GM18519 (cell line): ENCODE data around the gene TSR1.

ENCODE experiments used
- ATAC-seq: cut with Tn5 transposase; IDR thresholded peaks from one replicate; pipeline ENCODE4 v1.9.1; 2021; ENCODE audit warnings: mild to moderate bottlenecking, moderate library complexity; ENCODE audit not compliant: unreplicated experiment, low FRiP score

The TSR1 gene

DNA sequence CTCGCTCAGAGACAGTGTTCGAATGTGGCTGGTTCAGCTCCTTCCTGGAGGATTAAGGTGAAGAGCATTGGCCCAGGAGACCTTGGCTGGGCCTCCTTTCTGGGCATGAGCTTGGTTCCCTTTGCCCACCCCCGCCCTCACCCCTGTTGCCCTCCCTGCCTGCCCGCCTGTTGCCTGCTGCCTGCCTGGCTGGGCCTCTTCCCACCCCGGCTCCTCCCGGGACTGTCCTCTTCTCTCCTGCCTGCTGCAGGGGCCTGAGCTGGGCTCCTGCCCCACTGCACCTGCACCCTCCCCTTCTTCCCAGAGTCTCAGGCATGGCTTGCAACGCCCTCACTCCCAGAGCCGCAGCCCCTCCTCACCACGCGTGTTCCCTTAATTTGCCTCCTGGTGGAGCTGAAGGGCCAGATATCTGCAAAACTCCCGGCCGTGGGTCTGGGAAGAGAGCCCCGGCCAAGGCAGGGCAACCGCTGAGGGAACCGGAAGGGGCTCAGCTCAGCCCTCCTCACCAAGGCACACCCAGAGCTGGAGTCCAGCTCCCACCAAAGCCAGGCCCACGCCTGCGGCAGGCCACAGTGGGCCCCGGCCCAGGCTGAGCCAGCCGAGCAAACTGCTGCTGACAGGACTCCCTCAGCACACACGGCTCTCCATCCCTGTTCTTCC, 33.4 kb upstream of the TSR1 start:
- no peak for ATAC-seq

DNA sequence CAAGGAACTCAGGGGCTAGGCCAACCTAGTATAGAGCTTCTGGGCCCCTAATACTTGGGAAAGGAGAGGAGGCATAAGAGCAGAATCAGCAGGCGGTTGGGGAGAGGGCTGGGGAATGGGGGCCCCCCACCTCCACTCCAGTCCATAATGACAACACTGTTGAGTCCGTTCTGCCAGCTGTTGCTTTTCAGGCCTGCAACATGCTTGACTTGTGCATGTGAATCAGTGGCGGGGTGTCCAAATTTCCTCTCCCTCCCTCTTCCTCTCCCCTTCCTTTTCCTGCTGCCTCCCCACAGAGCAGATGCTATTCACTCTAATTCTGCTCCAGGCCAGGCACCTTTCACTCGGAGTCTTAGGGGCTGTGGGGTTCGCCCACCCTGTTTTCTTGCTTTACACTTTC, 32.8 kb upstream of the TSR1 start:
- ATAC-seq: no peak

DNA sequence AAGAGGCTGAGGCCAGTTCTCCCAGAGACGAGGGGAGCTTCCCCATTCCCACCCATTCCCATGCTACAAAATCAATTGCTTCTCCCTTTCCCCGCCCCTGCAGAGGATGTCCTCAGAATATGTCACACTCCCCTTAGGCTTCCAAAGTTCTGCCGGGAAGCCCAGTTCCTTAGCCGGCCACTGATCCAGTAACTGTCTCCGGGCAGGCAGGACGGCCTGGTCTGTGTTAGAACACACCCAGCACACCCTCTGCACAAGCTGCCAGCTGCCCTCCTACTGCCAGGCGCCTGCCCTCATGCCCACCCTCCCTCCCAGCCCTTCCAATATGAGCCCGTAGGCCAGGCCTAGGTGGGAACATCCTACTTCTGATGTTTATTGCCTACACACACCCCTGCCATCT, 32.1 kb upstream of the TSR1 start:
- no peak for ATAC-seq

DNA sequence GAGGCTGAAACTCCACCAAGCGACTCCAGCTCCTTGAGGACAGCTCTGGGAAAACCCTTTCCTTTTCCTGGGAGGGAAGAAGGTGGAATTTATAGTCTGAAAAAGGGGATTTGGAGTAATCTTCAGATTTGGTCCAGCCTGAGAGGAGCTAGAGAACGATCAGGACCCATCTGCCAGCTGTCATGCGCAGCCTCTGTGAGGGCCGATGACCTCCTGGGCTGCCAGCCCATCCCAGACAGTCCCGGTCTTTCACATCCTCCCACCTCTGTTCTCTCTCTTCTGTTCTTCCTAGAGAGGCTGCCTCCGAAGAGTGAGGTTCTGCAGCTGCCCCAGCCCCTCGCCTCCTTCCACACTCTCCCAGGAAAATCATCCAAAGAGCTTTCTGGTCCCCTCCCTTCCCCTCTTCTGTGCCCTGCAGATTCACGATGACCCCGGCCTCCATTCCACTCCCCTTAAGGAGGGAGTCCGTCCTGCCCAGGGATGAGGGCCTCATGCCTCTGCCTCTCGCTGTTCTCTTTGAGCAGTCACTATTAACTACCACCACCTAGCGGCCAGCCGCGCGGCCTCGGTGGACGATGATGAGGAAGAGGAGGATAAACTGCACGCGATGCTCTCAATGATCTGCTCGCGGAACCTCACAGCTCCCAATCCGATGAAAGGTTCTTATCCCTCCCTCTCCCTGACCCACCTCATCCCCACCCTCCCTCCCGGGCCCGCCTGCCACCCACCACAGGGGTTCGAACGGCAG, 30.7 kb upstream of the TSR1 start:
- no peak for ATAC-seq

DNA sequence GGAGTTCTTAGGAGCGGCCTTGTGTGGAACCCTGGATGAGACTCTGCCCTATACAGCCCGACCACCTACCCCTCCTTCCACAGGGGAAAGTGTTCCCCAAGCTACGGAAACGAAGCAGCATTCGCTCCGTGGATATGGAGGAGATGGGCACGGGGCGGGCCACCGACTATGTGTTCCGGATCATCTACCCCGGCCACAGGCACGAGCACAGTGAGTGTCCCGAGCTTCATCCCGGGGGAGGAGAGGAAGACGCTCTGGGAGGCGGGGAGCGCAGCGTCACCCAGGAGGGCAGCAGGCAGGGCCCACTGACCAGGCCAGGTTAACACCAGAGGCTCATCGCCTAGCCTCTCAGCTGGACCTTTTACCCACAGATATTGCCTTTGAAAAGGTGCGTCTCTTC, 28.9 kb upstream of the TSR1 start:
- ATAC-seq: no peak

DNA sequence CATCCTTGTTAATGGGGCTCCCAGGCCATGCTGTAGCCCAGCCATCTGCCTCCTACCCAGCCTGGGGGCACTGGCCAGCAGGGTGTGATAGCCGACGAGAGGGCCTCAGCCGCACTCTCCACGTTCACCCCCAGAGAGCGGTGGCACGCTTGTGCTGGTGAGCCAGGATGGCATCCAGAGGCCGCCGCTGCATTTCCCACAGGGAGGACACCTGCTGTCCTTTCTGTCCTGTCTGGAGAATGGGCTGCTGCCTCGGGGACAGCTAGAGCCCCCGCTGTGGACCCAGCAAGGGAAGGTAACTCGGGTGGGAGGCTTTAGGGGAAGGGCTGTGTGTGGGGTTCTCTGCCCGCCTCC, 28.5 kb upstream of the TSR1 start:
- no peak for ATAC-seq

DNA sequence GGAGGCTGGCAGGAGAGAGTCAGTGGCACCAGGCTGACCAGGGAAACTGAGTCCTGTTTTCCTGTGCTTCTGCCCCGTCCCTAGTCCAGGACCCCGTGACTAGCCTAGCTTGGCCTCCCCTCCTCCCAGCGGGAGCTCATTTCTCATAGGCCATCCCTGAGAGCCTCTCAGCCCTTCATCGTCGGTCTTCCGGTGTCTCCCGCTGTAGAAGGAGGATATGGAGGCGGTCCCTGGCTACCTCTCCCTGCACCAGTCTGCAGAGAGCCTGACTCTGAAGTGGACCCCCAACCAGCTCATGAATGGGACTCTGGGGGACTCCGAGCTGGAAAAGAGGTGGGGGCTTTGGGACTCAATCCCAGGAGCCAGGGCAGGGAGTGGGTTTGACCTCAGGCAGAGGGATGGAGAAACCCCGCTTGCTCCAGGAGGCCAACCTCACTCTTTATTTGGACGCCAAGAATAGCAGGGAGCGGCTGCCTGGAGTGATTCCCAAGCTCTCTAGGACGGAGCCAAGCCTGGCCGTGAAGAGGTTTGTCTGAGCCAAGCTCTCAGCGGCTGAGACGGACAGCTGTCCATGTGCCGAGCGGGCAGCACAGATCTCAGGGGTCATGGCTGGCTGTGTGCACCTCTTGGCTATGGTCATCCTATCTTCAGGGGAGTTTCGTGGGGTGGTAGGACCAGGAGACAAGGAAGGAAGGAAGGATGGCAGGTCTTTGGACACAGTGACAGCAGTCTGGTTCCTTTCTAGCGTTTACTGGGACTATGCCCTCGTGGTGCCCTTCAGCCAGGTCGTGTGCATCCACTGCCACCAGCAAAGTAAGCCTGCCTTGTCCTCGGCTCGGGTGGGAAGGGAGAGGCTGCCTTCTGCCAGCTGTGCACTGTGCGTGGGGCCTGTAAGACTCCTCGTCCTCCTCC, 27.9 kb upstream of the TSR1 start:
- ATAC-seq: no peak

DNA sequence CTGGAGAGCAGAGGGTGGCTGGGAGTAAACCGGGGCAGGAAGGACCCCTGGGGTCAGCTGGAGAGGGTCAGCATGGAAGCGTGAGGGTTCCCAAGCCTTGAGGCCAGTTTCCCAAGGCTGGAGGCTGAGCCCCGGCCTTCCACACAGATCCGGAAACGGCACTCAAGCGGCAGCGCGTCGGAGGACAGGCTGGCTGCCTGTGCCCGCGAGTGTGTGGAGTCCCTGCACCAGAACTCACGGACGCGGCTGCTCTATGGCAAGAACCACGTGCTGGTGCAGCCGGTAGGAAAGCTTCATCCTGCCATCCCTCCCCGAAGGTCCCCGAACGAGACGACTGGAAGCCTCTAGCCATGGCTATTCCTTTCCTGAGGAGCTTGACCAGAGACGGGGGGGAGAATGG, 27.1 kb upstream of the TSR1 start:
- no peak for ATAC-seq

DNA sequence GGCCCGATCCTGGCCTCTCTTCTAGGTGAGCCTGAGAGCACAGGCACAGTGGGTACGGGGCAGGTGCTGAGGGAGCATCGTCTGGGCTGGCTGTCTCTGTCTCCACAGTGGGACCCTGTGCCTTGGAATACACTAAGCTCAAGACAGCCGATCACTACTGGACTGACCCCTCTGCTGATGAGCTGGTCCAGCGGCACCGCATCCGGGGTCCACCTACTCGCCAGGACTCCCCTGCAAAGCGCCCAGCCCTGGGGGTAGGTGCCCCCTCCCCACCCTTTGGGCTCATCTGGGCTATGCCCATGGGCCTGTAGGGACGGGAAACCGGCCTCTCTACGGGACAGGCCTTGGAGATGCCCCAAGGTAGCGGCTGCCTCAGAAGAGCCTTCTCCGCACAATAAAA, 26.6 kb upstream of the TSR1 start:
- no peak for ATAC-seq

DNA sequence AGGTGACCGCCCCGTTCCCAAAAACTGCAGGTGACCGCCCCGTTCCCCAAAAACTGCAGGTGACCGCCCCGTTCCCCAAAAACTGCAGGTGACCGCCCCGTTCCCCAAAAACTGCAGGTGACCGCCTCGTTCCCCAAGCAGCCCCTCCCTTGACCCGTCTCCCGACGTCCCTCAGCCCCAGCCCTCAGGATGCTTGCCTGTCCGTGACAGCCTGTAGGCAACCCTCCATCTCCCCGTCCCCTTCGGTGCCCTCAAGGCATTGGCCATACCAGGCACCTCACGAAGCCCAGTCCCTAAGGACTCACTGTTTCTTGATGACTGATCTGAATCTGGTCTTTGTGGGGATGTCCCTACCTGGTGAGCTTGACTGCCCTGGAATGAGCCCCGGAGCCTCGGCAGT, 26.2 kb upstream of the TSR1 start:
- ATAC-seq: no peak

DNA sequence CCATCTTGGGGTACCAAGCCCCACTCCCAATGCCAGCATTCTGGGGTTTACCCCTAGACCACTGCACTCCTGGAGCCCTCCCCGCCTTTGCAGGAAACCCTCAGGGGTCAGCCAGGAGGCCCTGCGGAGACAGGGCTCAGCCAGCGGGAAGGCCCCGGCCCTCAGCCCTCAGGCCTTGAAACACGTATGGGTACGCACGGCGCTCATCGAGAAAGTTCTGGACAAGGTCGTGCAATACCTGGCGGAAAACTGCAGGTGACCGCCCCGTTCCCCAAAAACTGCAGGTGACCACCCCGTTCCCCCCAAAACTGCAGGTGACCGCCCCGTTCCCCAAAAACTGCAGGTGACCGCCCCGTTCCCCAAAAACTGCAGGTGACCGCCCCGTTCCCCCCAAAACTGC, 25.8 kb upstream of the TSR1 start:
- ATAC-seq: no peak

DNA sequence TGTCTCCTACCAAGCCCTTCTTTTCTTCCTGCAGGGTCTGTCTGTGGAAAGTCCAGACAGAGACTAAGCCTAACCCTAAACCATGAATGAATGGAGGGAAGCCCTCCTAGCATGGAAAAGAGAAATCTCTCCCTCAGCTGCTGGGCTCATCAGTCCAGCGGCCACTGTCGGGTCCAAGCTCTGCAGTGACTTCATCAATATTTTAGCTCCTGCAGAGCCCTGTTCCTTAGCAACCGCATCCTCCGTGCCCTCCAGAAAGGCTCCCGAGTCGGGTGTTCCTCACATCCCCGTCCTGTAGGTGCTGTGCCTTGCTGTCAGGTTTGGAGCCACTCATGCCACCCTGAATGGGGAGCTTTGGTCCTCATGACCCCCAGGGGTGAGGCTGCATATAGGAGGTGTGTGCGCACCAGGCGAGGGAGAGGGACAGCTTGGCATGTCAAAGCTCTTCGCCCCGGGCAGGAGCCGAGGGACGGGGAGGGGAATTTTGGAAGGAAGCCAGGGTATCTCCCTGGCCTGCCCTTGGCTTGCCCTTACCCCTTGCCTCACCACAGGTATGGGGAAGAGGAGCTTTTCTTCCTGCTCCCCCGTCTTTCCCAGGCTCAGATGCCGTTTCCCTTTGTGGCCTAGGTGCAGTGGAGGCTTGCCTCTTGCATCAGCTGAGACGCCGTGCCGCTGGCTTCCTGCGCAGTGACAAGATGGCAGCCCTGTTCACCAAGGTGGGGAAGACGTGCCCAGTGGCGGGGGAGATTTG, 24.9 kb upstream of the TSR1 start:
- ATAC-seq: no peak

DNA sequence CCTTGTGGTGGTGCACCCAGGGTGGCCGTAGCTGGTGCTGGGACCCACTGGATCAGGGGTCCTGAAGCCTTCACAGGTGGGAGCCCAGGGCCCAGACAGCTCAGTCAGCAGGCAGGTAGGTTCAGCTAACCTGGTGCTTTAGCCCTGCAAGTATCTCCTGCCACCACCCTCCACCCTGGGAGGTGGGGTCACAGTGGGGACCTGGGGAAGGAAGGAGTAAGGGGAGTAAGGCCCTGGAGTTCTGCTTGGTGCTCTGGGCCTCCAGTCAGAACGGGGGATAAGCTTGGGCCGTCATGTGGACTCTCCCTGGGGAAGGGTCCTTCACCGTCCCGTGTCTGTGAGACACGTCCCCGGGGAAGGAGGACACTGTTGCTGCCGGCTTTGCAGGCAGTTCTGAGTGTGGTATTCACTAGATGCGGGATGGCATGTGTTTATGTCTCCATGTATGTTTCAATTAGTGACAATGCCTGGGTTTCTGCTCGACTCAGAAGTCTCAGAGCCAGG, 21.7 kb upstream of the TSR1 start:
- ATAC-seq: no peak

DNA sequence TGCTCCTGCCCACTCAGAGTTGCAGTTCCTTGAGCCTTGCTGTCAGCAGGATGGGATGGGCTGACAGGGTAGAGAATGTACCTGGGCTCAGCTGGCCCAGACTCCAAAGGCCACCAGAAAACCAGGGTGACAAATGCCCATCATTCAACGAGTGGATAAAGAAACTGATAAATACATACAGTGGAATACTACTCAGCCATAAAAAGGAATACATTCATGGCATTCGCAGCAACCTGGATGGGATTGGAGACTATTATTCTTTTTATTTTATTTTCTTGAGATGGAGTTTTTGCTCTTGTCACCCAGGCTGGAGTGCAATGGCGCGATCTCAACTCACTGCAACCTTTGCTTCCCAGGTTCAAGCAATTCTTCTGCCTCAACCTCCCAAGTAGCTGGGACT, 21.0 kb upstream of the TSR1 start:
- no peak for ATAC-seq

DNA sequence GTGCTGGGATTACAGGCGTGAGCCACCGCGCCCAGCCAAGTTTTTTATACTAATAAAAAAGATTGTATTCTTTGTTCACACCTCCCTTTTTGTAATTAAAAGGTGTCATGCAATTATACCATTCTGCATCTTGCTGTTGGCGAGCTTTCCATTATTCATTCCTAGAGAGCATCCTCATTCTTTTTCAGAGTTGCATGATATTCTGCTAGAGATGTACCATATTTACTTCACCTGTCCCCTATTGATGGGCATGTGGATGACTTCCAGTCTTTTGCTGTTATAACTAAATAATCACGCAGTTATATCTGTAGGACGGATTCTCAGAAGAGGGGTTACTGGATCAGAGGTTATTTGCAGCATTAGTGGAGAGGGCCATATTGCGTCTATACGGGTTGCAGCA, 18.1 kb upstream of the TSR1 start:
- ATAC-seq: no peak

DNA sequence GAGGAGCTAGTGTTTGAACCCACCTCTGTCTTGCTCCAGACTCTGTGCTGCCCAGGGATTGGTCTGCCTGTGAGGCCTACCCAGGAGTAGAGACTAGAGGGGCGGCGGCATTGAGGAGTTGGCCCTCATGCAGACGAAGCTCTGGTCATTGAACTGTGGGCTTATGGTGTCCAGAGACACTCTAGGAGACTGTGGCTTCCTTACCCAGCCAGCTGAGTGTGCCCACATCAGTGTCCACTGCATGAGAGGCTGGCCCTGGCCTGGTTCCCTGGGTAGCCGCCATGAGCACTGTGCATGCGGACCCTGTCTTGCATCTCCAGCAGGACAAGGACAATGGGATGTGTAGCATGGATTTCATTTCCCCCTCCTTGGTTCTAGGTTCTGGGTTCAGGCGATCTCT, 15.0 kb upstream of the TSR1 start:
- no peak for ATAC-seq

DNA sequence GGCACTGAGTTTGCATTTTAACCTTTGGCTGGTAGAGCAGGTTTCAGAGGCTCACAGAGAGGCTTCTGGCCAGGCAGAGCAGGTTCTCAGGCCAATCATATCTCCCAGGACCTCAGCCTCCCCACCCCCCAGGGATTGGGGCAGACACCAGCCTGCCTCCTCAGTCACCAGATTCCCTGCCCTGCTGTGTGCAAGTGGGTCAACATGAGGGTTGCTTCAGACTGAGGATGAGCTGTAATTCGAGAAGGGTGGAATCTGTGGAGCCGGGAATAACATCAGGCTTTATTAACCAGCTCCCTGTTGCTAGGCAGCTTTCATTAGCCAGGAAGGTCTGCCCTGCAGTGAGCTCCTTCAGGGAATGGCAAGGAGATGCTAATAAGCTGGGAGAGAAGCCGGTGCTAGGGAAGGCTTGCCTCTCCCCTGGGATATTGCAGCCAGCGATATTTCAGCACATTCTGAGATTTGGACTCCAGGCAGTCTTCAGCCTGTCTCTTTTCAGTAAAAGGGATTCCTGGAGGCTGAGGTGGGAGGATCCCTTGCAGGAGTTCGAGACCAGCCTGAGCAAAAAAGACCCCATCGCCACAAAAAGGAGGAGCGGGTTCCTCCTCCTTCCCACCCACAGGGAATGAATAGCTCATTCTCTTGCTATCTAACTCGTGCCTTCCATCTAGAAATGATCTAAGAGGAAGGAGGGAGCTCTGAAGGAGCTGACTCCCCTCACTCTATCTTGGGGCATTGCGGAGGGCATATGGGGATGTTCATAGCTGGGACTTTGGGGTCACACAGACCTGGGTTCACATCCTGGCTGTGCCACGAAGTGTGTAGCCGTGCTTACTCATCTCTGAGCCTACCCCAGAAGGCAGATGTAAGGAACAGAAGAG, 11.8 kb upstream of the TSR1 start:
- no peak for ATAC-seq

DNA sequence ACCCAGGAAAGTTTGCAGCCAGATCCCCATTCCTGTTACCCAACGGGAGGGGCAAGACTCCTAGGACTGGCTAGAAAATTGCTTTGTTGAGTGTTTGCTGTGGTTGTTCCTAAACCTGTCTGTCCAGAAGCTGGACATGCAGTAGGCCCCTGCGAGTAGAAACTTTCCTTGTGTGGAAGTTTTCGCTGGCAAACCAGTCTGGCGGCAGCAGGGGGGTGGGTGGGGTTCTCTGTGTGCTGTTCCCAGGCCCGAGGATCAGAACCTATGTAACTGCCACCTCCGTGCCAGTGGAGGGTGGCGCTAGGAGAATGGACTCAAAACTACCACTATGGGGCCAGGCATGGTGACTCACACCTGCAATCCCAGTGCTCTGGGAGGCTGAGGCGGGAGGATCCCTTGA, 10.2 kb upstream of the TSR1 start:
- no peak for ATAC-seq

DNA sequence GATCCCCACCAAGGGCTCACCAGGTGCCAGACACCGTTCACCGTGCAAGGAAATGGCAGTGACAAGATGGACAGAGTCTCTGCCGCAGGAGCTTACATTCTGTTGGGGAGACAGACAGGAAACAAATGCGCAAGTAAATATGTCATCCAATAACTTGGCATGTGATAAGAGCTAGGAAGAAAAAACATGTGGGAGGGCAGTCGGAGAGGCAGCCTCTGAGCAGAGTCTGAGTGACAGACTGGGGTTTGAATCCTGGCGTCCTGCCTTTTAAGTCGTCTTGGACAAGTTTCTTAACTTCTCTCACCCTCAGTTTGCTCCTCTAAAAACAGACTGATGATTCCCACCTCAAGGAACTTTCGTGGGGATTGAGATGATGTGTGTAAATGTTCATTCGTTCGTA, 8.3 kb upstream of the TSR1 start:
- no peak for ATAC-seq

DNA sequence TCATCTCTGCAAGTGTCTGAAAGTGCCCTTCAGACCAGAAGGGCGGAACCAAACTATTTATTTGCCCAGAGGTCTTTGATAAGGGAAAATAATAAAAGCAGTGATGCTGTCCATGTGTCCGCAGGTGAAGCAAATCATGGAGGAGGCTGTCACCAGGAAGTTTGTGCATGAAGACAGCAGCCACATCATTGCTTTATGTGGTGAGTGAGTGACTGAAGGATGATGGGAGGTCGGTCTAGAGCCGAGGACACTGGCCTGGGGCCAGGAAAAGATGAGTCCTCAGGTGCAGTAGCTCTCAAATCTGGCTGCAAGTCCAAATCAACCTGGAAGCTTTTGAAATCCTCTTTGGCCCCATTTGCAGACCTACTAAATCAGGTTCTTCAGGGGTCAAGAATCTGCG, 7.2 kb upstream of the TSR1 start:
- no peak for ATAC-seq
